H9 (cell line): Measurements from ENCODE around the gene AARS1. TPM values are rescaled to one million over a fixed set of nuclear protein-coding genes. Genes with fewer than 3 reads are reported as not detected.

Experiments
- DNase-seq: peaks from one replicate; pipeline ENCODE4 v3.0.0-alpha.2; 2017
- H2AFZ ChIP-seq: one replicate; pipeline ENCODE4 v1.6.1; 2013; ENCODE audit warnings: mild to moderate bottlenecking, low read length, control low read depth, moderate library complexity
- H2AK5ac ChIP-seq: 2 replicates; pipeline ENCODE4 v1.6.1; 2013; ENCODE audit warnings: low read length, control low read depth, mixed read lengths; ENCODE audit not compliant: insufficient read length
- H2BK120ac ChIP-seq: one replicate; pipeline ENCODE4 v1.6.1; 2013; ENCODE audit warnings: low read depth, mild to moderate bottlenecking, low read length, control low read depth, inconsistent platforms; ENCODE audit not compliant: poor library complexity, severe bottlenecking
- H2BK12ac ChIP-seq: 2 replicates; pipeline ENCODE4 v1.6.1; 2013; ENCODE audit warnings: low read length, control low read depth, mixed read lengths, low read depth; ENCODE audit not compliant: insufficient read length
- H2BK15ac ChIP-seq: 2 replicates; pipeline ENCODE4 v1.6.1; 2013; ENCODE audit warnings: low read depth, low read length, control low read depth
- H2BK20ac ChIP-seq: one replicate; pipeline ENCODE4 v1.6.1; 2013; ENCODE audit warnings: low read depth, mild to moderate bottlenecking, low read length, control low read depth, inconsistent platforms; ENCODE audit not compliant: poor library complexity, severe bottlenecking
- H2BK5ac ChIP-seq: 2 replicates; pipeline ENCODE4 v1.6.1; 2013; ENCODE audit warnings: low read length, control low read depth, mixed read lengths; ENCODE audit not compliant: insufficient read length
- H3K14ac ChIP-seq: 2 replicates; pipeline ENCODE4 v1.6.1; 2013; ENCODE audit warnings: low read length, control low read depth; ENCODE audit not compliant: insufficient read depth
- H3K18ac ChIP-seq: 2 replicates; pipeline ENCODE4 v1.6.1; 2013; ENCODE audit warnings: low read depth, mild to moderate bottlenecking, mixed read lengths, low read length, control low read depth; ENCODE audit not compliant: insufficient read length
- H3K23ac ChIP-seq: 2 replicates; pipeline ENCODE4 v1.6.1; 2013; ENCODE audit warnings: low read length, control low read depth, mixed read lengths, low read depth; ENCODE audit not compliant: insufficient read length
- H3K23me2 ChIP-seq: 2 replicates; pipeline ENCODE4 v1.6.1; 2013; ENCODE audit warnings: low read depth, mild to moderate bottlenecking, mixed read lengths, low read length, control low read depth; ENCODE audit not compliant: insufficient read length, poor library complexity, severe bottlenecking
- H3K27ac ChIP-seq: 2 replicates; pipeline ENCODE4 v1.5.1; 2013; ENCODE audit warnings: low read length, control low read depth, mixed read lengths, low read depth; ENCODE audit not compliant: insufficient read length
- H3K27me3 ChIP-seq: 2 replicates; pipeline ENCODE4 v1.6.1; 2013; ENCODE audit warnings: low read length, control low read depth, inconsistent platforms; ENCODE audit not compliant: insufficient read depth
- H3K4ac ChIP-seq: 2 replicates; pipeline ENCODE4 v1.6.1; 2013; ENCODE audit warnings: low read depth, mild to moderate bottlenecking, control low read depth, inconsistent platforms, low read length, moderate library complexity
- H3K4me1 ChIP-seq: 2 replicates; pipeline ENCODE4 v1.6.1; 2013; ENCODE audit warnings: low read length, control low read depth, inconsistent platforms; ENCODE audit not compliant: insufficient read depth
- H3K4me2 ChIP-seq: 2 replicates; pipeline ENCODE4 v1.6.1; 2013; ENCODE audit warnings: low read length, control low read depth, mixed read lengths; ENCODE audit not compliant: insufficient read length, insufficient read depth
- H3K56ac ChIP-seq: 2 replicates; pipeline ENCODE4 v1.6.1; 2013; ENCODE audit warnings: low read depth, mild to moderate bottlenecking, mixed read lengths, low read length, control low read depth; ENCODE audit not compliant: insufficient read length
- H3K79me1 ChIP-seq: 2 replicates; pipeline ENCODE4 v1.6.1; 2013; ENCODE audit warnings: low read depth, mild to moderate bottlenecking, moderate library complexity, low read length, control low read depth, inconsistent platforms; ENCODE audit not compliant: insufficient read depth, poor library complexity, severe bottlenecking
- H3K79me2 ChIP-seq: 2 replicates; pipeline ENCODE4 v1.6.1; 2013; ENCODE audit warnings: low read length, control low read depth, inconsistent platforms; ENCODE audit not compliant: insufficient read depth
- H3K9ac ChIP-seq: 2 replicates; pipeline ENCODE4 v1.6.1; 2013; ENCODE audit warnings: low read length, control low read depth, mixed read lengths; ENCODE audit not compliant: insufficient read length; ENCODE audit errors: extremely low read depth
- H3K9me3 ChIP-seq: one replicate; pipeline ENCODE4 v1.6.1; 2013; ENCODE audit warnings: low read depth, low read length, inconsistent platforms; ENCODE audit not compliant: control insufficient read depth
- H3T11ph ChIP-seq: one replicate; pipeline ENCODE4 v1.6.1; 2013; ENCODE audit warnings: mild to moderate bottlenecking, low read length, control low read depth, inconsistent platforms
- H4K20me1 ChIP-seq: one replicate; pipeline ENCODE4 v1.6.1; 2013; ENCODE audit not compliant: control insufficient read depth, insufficient read length, insufficient read depth
- H4K5ac ChIP-seq: 2 replicates; pipeline ENCODE4 v1.6.1; 2013; ENCODE audit warnings: low read depth, mild to moderate bottlenecking, mixed read lengths, low read length, control low read depth; ENCODE audit not compliant: insufficient read length
- H4K8ac ChIP-seq: replicated peaks from 2 replicates; pipeline ENCODE4 v1.6.1; 2013; ENCODE audit warnings: low read length, control low read depth, mixed read lengths, low read depth; ENCODE audit not compliant: insufficient read length
- H4K91ac ChIP-seq: 2 replicates; pipeline ENCODE4 v1.6.1; 2013; ENCODE audit warnings: low read depth, mild to moderate bottlenecking, moderate library complexity, mixed read lengths, low read length, control low read depth; ENCODE audit not compliant: insufficient read length
- H3K27ac Mint-ChIP-seq, 3 experiments: 2 replicates in 2 of 3; 3 replicates in 1 of 3; pipeline ENCODE4 v1.8.0; 2020 to 2021; ENCODE audit warnings: mixed read lengths in 3 of 3, mild to moderate bottlenecking in 1 of 3, moderate library complexity in 1 of 3
- H3K27me3 Mint-ChIP-seq: 2 replicates; pipeline ENCODE4 v1.8.0; 2021; ENCODE audit warnings: low read depth, mild to moderate bottlenecking, moderate library complexity, mixed read lengths
- H3K36me3 Mint-ChIP-seq, 3 experiments: 2 replicates in 2 of 3; 3 replicates in 1 of 3; pipeline ENCODE4 v1.8.0; 2020 to 2021; ENCODE audit warnings: low read depth in 3 of 3, mixed read lengths in 3 of 3; ENCODE audit not compliant: insufficient read depth in 1 of 3
- H3K4me1 Mint-ChIP-seq, 2 experiments: 2 replicates each; pipeline ENCODE4 v1.8.0; 2020; ENCODE audit warnings: mixed read lengths in 2 of 2
- H3K4me3 Mint-ChIP-seq, 2 experiments: 2 replicates in 1 of 2; 3 replicates in 1 of 2; pipeline ENCODE4 v1.8.0; 2020 to 2021; ENCODE audit warnings: mild to moderate bottlenecking in 2 of 2, mixed read lengths in 2 of 2, moderate library complexity in 1 of 2
- H3K9me3 Mint-ChIP-seq, 2 experiments: 2 replicates in 1 of 2; 3 replicates in 1 of 2; pipeline ENCODE4 v1.8.0; 2020; ENCODE audit warnings: mild to moderate bottlenecking in 2 of 2, mixed read lengths in 2 of 2, moderate library complexity in 1 of 2
- WGBS: extraction: QIAGEN DNeasy Blood & Tissue Kit; methylation state at CpG from one replicate; pipeline ENCODE4 v1.1.7; 2013; ENCODE audit warnings: missing lambda C conversion rate, low lambda C conversion rate, mixed read lengths; ENCODE audit not compliant: insufficient read length; ENCODE audit errors: extremely low coverage; 5-methylcytosine and 5-hydroxymethylcytosine counted together
- total RNA-seq: library from RNA; stranded (reverse); gene quantifications from 2 replicates; pipeline ENCODE4 v1.2.1, GENCODE V29; 2021
- TF ChIP-seq, protein P1 (sequence below): fragments of 200-600 bp; sonication (generic); conservative IDR thresholded peaks from 3 replicates; pipeline ENCODE4 v1.8.0; 2021; ENCODE audit warnings: antibody characterized with exemption, mild to moderate bottlenecking

Gene AARS1
- total RNA-seq, 1 experiment from 2014 or later: 168 TPM

DNA sequence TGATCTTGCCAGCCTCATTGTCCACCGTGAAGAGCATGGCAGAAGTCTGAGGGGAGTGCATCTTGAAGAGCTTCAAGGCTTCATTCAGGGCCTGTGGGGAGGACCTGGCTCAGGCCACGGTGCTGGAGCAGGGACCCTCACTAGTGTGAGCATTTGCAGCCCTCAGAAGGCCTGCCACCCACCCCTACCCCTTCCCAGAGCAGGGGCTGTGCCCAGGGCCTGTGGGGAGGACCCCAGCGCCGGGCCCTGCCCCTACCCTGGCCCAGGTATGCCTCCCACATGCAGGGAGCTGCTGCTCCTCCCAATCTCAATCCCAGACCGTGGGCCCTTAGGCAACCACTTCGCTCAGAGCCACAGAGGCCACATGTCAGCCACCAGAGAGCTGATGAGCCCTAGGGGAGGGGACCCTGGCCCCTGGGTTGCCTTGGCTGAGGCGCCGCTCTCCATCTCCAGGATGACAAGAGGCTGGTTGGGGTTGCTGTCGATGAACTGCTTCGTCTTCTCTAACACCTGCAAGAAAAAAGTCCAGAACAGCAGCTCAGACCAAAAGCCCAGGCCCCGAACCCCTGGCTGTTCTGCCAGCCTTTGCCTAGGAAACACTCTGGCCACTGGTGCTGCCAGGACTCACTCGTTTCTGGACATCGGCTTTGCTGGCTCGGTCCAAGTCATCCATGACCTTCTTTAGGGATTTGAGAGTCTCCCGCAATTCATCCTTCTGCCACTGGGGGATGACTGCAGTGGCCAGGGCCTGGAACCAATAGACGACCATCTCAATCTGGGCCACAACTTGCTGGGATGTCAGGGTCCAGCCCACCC is 35.8 kb downstream of the AARS1 start:
- Histone ChIP-seq H2BK20ac (no peak overlapping the region), H3K14ac (no peak overlapping the region), H3K23ac (no peak overlapping the region), H3K27me3 (no peaks in the 10 kb centered on the region), H4K5ac (no peak overlapping the region), H3K4ac (no peak overlapping the region), H3T11ph (no peak overlapping the region), H3K56ac (no peak overlapping the region), H3K23me2 (no peaks in the 10 kb centered on the region), H2BK12ac (no peak overlapping the region), H4K8ac (no peak overlapping the region), H3K4me2 (no peak overlapping the region), H2AK5ac (no peak overlapping the region), H2AFZ (no peak overlapping the region), H3K27ac (no peak overlapping the region), H3K9ac (no peak overlapping the region), H3K9me3 (no peaks in the 10 kb centered on the region), H4K20me1 (no peaks in the 10 kb centered on the region), H3K79me1 (no peaks in the 10 kb centered on the region), H2BK5ac (no peak overlapping the region), H2BK120ac (no peak overlapping the region), H3K79me2 (peaks cover 2% of the 10 kb centered on the region; the same call in 1 of the 2 replicates), H2BK15ac (no peak overlapping the region), H3K18ac (no peak overlapping the region), H4K91ac (no peak overlapping the region), H3K4me1 (no peaks in the 10 kb centered on the region)
- no CpG with 5 or more reads among the region's 16 CpGs for WGBS
- Mint-ChIP-seq H3K27ac (peak overlapping the region; percentile 48 to 89 (median 75); a peak in 4 of 7 replicates), H3K27me3 (peaks cover 1% of the 10 kb centered on the region; the same call in 1 of the 2 replicates), H3K36me3 (peaks cover 48 to 81% (median 67%) of the 10 kb centered on the region in 3 experiments), H3K4me1 (peaks cover 7 to 11% of the 10 kb centered on the region in 2 experiments), H3K4me3 (peak overlapping the region in 1 of 2 experiments; percentile 14; a peak in 3 of 5 replicates), H3K9me3 (no peaks in the 10 kb centered on the region)
- DNase-seq: peak; percentile 71
- TF ChIP-seq, protein P1, sequence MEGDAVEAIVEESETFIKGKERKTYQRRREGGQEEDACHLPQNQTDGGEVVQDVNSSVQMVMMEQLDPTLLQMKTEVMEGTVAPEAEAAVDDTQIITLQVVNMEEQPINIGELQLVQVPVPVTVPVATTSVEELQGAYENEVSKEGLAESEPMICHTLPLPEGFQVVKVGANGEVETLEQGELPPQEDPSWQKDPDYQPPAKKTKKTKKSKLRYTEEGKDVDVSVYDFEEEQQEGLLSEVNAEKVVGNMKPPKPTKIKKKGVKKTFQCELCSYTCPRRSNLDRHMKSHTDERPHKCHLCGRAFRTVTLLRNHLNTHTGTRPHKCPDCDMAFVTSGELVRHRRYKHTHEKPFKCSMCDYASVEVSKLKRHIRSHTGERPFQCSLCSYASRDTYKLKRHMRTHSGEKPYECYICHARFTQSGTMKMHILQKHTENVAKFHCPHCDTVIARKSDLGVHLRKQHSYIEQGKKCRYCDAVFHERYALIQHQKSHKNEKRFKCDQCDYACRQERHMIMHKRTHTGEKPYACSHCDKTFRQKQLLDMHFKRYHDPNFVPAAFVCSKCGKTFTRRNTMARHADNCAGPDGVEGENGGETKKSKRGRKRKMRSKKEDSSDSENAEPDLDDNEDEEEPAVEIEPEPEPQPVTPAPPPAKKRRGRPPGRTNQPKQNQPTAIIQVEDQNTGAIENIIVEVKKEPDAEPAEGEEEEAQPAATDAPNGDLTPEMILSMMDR: peak; percentile 68
